Activated CD4-positive, alpha-beta T cell treated with anti-CD3 and anti-CD28 coated beads for 48 hours (primary cell): ENCODE results near the gene RASGEF1B.
"Not testable (repeated sequence)": the region's sequence is repeated elsewhere in the genome, so short reads cannot be mapped to it uniquely, and the experiment has no call there.

Source experiments
- DNase-seq: peaks from one replicate; pipeline ENCODE4 v3.0.0-alpha.2; 2020

Gene RASGEF1B

DNA sequence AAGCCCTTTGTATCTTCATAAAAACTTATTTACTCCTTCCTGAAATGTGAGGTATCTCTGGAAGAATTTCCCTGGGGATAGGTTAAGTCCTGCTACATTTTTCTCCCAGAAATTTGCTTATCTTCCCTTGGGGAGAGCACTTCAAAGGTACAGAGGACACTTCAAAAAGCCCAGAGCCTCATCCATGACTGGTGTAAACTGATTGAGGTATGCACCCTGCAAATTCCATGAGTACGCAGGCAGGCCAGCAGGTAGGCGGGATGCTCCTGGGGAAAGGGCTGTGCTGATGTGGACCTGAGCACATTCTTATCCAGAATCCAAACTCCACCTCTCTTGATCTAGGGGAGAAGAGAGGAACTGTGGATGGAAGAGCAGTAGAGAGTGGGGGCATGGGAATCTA, 26.3 kb upstream of the RASGEF1B start:
- DNase-seq = no peak

GRCh38 chr4:81495345-81495744, 23.6 kb upstream of the RASGEF1B start:
- DNase-seq = no peak

DNA sequence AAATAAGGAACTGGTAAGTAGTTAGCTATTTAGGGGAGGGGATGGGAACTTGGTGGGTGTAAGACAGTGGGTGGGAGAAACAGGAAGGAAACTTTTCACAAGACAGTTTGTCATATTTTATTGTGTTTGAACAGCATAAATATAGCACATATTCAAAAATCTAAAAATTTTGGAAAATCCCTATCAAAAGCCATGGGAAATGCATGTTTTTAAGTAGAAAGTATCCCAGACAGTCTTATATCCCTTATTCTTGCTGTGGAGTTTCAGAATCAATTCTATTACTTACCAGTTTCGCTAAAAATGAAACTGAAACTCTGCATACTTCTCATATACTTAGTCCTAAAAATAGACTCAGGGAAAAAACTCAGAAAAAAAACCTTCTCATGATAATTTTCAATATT, 22.3 kb upstream of the RASGEF1B start:
- no peak for DNase-seq

DNA sequence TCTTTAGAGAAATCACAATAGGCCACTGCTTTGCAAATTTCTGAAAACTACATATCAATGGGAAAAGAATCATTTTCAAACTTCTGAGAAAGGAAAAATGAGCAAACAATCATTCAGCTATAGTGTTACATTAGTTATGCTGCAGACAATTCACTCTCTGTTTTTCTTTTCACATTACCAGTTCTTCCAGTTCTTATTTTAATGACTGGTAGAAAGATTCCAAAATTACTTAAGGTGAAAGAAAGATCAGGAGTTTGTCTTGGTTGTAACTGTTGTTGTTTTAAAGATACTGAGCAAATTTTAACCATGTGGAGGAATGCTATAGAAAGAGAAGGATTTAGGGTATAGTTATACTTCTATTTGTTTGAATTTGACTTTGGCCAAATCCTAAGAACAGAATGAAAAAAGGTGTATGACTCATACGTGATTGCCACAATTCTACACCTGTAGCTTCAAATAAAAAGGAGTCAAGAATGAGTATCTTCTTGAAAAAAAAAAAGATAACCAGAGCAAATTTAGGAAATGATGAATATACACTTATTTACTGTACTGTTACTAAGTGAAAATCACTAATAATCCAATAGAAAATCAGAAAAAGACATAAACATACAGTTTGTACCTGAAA, 21.0 kb upstream of the RASGEF1B start:
- no peak for DNase-seq

- DNase-seq = no peak
These were observed 20.2 kb upstream of the RASGEF1B start for GRCh38 chr4:81491943-81492342.

- no peak for DNase-seq
These were observed 18.9 kb upstream of the RASGEF1B start for GRCh38 chr4:81490403-81491160.

DNA sequence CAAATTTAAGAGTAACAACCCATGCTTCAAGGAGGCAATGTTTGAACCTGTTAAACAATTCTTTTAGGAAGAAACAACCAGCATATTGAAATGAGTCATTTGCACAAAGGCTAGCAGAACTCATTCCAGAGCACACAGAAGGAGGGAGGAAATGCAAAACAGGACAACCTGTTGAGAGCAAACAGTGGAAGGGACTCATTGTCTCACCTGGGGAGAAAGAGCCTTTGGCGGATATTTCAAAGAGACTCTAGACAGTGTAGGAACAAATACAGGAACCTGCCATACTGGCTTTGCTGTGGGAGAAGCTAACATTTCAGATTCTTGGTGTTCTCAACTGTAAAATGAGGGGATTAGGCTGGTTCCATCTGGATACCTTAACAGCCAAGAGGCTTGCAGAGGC, 14.8 kb upstream of the RASGEF1B start:
- no peak for DNase-seq

- no peak for DNase-seq
These were observed 13.7 kb upstream of the RASGEF1B start for GRCh38 chr4:81485310-81485980.

GRCh38 chr4:81482326-81482725, 10.6 kb upstream of the RASGEF1B start:
- DNase-seq = no peak

DNA sequence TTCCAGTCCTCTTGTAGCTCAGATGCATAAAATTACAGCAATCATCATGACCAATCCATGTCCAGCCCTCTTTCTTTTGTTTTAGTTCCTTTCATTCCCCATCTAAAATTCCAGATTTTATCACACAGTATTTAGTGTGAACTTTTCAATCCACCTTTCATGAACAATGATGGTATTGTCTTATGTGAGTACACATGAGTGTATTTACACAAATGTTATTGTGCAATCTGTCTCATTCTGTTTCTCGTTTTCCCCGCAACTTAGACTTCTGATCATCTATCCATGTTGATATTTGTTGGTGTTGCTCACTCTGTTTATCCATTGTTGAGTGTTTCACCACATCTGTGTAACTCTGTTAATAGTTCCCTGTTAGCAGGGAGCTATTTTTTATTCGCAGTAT, 9.4 kb upstream of the RASGEF1B start:
- DNase-seq = no peak

- not testable (repeated sequence) for DNase-seq
These were observed 7.9 kb upstream of the RASGEF1B start for GRCh38 chr4:81479573-81479972.

DNA sequence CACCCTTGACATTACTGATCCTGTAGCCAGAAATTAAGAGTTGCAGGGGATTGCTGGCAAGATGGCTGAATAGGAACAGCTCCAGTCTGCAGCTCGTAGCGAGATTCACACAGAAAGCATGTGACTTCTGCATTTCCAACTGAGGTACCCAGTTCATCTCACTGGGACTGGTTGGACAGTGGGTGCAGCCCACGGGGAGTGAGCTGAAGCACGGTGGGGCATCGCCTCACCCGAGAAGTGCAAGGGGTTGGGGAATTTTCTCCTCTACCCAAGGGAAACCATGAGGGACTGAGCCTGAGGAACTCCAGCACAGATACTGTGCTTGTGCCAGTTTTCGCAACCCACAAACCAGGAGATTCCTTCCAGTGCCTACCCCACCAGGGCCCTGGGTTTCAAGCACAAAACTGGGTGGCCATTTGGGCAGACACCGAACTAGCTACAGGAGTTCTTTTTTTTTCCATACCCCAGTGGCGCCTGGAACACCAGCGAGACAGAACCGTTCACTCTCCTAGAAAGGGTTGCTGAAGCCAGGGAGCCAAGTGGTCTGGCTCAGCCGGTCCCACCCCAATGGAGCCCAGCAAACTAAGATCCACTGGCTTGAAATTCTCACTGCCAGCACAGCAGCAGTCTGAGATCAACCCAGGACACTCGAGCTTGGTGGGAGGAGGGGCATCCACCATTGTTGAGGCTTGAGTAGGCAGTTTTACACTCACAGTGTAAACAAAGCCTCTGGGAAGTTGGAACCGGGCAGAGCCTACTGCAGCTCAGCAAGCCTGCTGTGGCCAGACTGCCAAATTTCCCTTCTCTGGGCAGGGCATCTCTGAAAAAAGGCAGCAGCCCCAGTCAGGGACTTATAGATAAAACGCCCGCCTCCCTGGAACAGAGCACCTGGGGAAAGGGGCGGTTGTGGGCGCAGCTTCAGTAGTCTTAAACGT, 1.9 kb upstream of the RASGEF1B start:
- DNase-seq = not testable (repeated sequence)

DNA sequence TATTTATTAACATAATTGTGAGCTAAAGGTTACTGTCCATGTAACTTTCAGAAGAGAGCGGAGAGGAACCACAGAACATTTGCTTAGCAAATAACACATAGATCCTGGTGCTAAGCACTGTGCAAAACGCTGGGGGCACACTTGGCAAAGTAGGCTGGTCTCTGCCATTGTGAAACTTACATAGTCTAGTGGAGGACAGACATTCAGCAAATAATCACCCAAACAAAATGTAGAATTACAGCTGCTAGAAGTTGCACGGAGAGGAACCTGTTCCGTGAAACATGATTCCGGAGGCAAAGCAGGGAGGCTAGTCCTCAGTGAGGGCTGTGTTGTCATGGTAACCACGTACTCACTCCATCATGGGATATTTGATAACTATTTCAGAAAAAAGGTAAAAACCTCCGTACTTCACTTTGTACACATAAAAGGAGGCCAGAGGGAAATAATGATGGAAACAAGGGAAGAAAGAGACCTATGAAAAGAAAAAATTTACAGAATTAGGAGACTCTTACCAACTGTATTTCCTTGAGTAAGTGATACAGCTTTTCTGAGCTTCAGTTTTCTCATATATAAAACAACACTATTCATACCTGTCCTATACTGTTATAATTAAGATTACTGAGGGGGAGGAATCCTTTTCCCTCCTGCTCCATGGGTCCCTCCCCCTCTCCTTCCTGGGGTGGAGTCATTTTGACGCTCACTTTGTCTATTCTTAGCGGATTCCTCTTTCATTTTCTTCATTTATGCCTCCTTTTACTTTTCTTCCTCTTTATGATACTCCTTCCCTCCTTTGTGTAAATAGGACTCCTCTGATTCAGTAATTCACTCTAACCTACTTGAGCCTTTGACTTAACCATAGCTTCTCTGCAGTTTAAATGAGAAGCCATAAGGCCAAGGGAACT, 825 bp upstream of the RASGEF1B start:
- peak; percentile 49 for DNase-seq

- DNase-seq = no peak
These were observed 464 bp downstream of the RASGEF1B start for GRCh38 chr4:81471298-81471587.

DNA sequence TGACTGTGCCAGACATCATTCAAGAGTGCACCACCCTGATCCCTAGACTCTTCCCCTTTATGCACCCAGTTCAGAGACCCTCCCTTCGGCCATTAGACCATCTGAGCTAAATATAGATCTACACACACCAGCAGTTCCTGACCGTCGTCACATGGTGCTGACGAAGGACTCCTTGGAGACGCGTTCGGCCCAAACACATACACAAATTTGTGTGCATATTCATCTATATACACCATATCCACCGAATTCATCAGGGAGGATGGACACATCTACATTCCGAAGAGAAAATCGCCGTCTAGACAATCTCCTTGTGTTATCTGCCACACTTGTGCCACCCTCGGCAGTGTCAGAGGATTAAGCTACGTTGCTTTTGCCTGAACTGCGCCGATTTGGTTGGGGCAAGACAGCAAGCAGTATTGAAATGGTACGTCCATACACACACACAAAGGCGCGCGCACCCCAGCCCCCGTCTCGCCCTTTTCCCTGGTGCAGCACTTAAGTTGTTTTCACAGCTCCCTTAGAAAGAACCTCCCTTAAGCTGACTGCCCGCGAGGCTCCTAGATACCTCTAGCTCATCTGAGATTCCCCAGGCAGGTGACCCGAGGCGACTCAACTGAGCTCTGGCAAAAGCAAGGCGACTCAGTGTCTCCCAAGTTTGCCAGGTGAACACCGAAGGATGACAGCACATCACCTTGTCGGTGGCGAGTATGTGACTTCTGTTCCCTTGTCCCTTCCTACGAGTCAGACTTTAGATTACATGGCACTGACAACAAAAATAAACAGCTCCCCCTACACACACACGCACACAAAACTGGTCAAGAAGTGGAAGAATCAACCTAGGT, 1.0 kb downstream of the RASGEF1B start:
- peak; percentile 57 for DNase-seq

DNA sequence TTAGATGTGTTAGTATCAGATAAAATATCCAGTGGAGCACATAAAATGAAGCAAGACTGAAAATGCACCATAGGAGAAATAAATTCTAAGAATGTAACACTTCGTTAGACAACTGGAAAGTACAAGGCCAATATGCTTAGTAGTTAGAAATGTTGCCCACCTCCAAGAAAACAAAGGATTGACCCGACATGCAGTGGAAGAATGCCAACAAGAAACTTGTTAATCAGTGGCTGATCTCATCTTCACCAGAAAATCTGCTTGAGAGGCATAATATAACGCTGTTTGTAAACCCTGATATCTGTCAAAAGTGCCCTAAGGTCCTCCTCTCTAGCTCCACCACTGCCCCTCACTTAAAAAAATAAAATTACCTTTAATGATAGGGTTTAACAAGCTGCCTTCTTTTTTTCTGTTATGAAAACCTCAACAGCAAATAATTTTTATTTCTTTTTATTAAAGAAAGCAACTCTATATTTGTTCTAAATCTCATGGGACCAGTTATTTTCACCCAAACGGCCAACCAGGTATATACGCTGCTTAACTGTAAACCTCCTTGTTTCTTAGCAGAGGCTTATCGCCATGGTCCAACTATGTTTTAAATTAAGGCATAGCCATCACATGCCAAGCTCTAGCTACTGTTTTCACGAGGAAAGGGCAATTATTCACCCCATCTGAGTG, 1.8 kb downstream of the RASGEF1B start:
- no peak for DNase-seq

DNA sequence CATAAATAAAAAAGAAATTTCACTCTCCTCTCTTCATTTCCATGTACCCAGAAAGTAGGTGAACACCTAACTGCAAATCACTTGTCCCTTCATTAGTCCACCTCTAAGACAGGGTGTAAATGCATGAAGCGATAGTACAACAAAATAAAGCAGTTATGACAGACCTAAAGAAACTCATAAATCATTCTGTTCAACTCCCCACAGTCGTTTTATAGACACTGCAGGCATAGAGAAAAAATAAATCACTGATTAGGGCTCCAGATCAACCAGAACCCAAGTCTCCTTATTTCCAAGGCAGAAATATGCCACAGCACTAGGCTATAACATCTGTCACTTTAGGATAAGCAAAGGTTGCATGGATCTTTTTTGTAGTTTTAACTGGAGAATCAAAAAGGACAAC, 3.0 kb downstream of the RASGEF1B start:
- DNase-seq = no peak

DNA sequence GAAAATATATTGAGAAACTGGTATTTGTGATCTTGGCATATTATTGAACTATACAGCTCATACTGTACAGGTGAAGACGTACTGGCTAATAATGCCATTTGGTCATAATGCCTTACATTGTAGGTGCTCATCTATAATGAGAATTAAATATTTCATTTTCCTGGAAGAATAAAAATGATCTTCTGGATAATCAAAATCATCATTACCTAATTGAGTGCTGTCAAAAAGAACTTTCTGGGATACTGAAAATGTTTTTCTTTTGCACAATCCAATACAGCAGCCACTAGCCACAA, 4.1 kb downstream of the RASGEF1B start:
- DNase-seq = no peak

DNA sequence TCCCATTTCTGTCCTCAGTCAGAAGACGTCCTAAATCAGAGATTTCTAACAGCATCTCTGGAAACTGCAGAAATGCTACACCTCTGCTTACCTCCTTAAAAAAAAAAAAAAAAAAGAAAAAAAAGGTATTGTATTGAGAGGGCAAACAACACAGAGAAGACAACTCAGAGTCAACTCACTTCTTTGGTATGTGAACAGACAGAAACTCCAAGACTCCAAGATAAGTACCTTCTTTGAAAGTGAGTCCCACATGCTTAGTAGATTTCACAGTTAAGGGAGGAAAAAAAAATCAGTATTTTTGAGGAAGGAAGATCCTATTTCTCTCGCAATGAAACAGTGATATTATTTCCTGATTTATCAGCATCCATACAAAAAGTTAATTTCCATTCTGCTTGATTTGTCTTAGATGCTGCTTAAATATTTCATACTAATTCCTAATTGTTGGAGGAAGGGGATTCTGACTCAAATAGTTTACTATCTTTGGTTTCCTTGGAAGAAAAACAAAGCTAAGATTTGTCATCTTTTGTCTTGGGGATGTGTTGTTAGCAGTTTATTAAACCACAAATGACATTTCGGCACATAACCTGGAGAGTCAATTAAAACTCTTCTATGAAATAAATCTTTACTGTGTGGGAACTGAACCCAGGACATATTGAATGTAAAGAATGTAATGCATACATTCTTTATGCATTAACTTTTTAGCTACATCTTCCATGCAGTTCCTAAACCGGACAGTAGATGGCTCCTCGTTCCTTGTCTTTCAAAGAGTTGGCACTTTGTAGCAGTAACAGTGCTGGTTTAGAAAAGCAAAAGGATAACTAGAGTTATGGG, 4.7 kb downstream of the RASGEF1B start:
- DNase-seq = peak; percentile 81
